SH-SY5Y (cell line): ENCODE data around the gene C13orf46.

Experiments
- GATA2 ChIP-seq: IDR thresholded peaks from 2 replicates; pipeline ENCODE4 v1.6.1; 2011; ENCODE audit warnings: mild to moderate bottlenecking, low read depth, low read length
- GATA3 ChIP-seq: IDR thresholded peaks from 2 replicates; pipeline ENCODE4 v1.6.1; 2011; ENCODE audit warnings: low read depth, mild to moderate bottlenecking, low read length, moderate library complexity

Gene C13orf46

GRCh38 chr13:113919761-113920559 is 53.9 kb downstream of the C13orf46 start:
- TF ChIP-seq GATA2 (no peak), GATA3 (no peak)

GRCh38 chr13:113918981-113919701 is 54.7 kb downstream of the C13orf46 start:
- no peak for TF ChIP-seq GATA3
- no peak for TF ChIP-seq GATA2

GRCh38 chr13:113918580-113918979 is 55.3 kb downstream of the C13orf46 start:
- no peak for TF ChIP-seq GATA3
- no peak for TF ChIP-seq GATA2

GRCh38 chr13:113917594-113918371 is 56.1 kb downstream of the C13orf46 start:
- TF ChIP-seq GATA3 (no peak), GATA2 (no peak)

- TF ChIP-seq GATA2 = no peak
- no peak for TF ChIP-seq GATA3
These were observed 56.8 kb downstream of the C13orf46 start for GRCh38 chr13:113917096-113917495.

- no peak for TF ChIP-seq GATA2
- no peak for TF ChIP-seq GATA3
These were observed 57.5 kb downstream of the C13orf46 start for GRCh38 chr13:113916330-113916815.

GRCh38 chr13:113915786-113916329 is 58.0 kb downstream of the C13orf46 start:
- no peak for TF ChIP-seq GATA2
- TF ChIP-seq GATA3 = no peak

GRCh38 chr13:113915012-113915763 is 58.7 kb downstream of the C13orf46 start:
- TF ChIP-seq GATA2 = no peak
- TF ChIP-seq GATA3 = no peak

- TF ChIP-seq GATA2 (no peak), GATA3 (no peak)
These were observed 59.4 kb downstream of the C13orf46 start for GRCh38 chr13:113914333-113915011.

- TF ChIP-seq GATA2 (no peak), GATA3 (no peak)
These were observed 61.3 kb downstream of the C13orf46 start for GRCh38 chr13:113912596-113912995.

GRCh38 chr13:113907635-113908617 is 66.0 kb downstream of the C13orf46 start:
- TF ChIP-seq GATA2 (no peak), GATA3 (no peak)

- TF ChIP-seq GATA2 (no peak), GATA3 (no peak)
These were observed 67.3 kb downstream of the C13orf46 start for GRCh38 chr13:113906571-113906970.
